Activated naive CD4-positive, alpha-beta T cell treated with Interleukin-2 at 50 U/mL for 16 hours (primary cell): ENCODE data around the gene AKAP11.

Source experiments
- DNase-seq: peaks from one replicate; pipeline ENCODE4 v3.0.0-alpha.2; 2020

The AKAP11 gene

GRCh38 chr13:42337808-42338600 lies 66.1 kb downstream of the AKAP11 start:
- DNase-seq: no peak

GRCh38 chr13:42345367-42345766 lies 73.4 kb downstream of the AKAP11 start:
- DNase-seq: no peak

- no peak for DNase-seq
Measured at GRCh38 chr13:42348576-42348975, 76.6 kb downstream of the AKAP11 start.

- no peak for DNase-seq
Measured at GRCh38 chr13:42350141-42350540, 78.2 kb downstream of the AKAP11 start.

- DNase-seq: peak; percentile 46
Measured at GRCh38 chr13:42354241-42355091, 82.5 kb downstream of the AKAP11 start.

GRCh38 chr13:42355092-42355485 lies 83.1 kb downstream of the AKAP11 start:
- peak; percentile 62 for DNase-seq

- no peak for DNase-seq
Measured at GRCh38 chr13:42355491-42356183, 83.7 kb downstream of the AKAP11 start.

GRCh38 chr13:42356184-42356575 lies 84.2 kb downstream of the AKAP11 start:
- DNase-seq: peak; percentile 23

- DNase-seq: no peak
Measured at GRCh38 chr13:42360046-42360574, 88.2 kb downstream of the AKAP11 start.

GRCh38 chr13:42361701-42362100 lies 89.7 kb downstream of the AKAP11 start:
- no peak for DNase-seq

- DNase-seq: no peak
Measured at GRCh38 chr13:42363941-42364612, 92.1 kb downstream of the AKAP11 start.

GRCh38 chr13:42364613-42365000 lies 92.7 kb downstream of the AKAP11 start:
- DNase-seq: no peak

- DNase-seq: no peak
Measured at GRCh38 chr13:42367831-42368230, 95.9 kb downstream of the AKAP11 start.

GRCh38 chr13:42369071-42369797 lies 97.3 kb downstream of the AKAP11 start:
- peak; percentile 58 for DNase-seq

GRCh38 chr13:42370229-42370628 lies 98.3 kb downstream of the AKAP11 start:
- peak; percentile 35 for DNase-seq
